Measurements from ENCODE around the gene GTPBP2. TPM values are rescaled to one million over a fixed set of nuclear protein-coding genes. Genes with fewer than 3 reads are reported as not detected.

GTPBP2 gene
- polyA plus RNA-seq, 1 of the 3 experiments (the other 2 are of a cell fraction), result 83.7 TPM

- Histone ChIP-seq H4K20me1 (ENCODE audit: insufficient read depth) (no peaks in the 10 kb centered on the region), H3K27ac (ENCODE audit: low read depth in 2 of 2, low read length in 1 of 2) (no peak overlapping the region), H3F3A (replicated peaks; ENCODE audit: insufficient read depth) (peaks cover 13% of the 10 kb centered on the region), H3K36me3 (replicated peaks in 1 of 2; ENCODE audit: control insufficient read depth in 1 of 2, insufficient read depth in 2 of 2, low read length in 1 of 2) (peaks cover 6 to 53% of the 10 kb centered on the region in 2 experiments), H3K4me1 (ENCODE audit: control insufficient read depth in 1 of 2, insufficient read depth in 2 of 2, low read depth in 1 of 2, low read length in 1 of 2) (peaks cover 0 to 27% of the 10 kb centered on the region in 2 experiments; a peak in 1 of 4 replicates), H3K9ac (no peak overlapping the region), H3K9me3 (no peaks in the 10 kb centered on the region), H3K9me2 (no peaks in the 10 kb centered on the region), H3K79me2 (ENCODE audit: insufficient read depth) (no peaks in the 10 kb centered on the region), H3K27me3 (ENCODE audit: insufficient read depth) (no peaks in the 10 kb centered on the region), H3K4me3 (ENCODE audit: low read depth in 2 of 2, low read length in 1 of 2) (no peak overlapping the region), H3K4me2 (no peak overlapping the region), H2AFZ (ENCODE audit: low read depth) (no peak overlapping the region)
- no peak for DNase-seq
- TF ChIP-seq TCF12 (IDR thresholded peaks at IDR 0.05) (no peak), POLR2AphosphoS5 (IDR thresholded peaks at IDR 0.05; ENCODE audit: low read depth, low read length) (no peak), FOSL2 (IDR thresholded peaks at IDR 0.05; ENCODE audit: borderline replicate concordance, low read depth) (no peak), NFIC (IDR thresholded peaks at IDR 0.05; ENCODE audit: borderline replicate concordance) (no peak), TAF1 (IDR thresholded peaks at IDR 0.05; ENCODE audit: borderline replicate concordance, low read depth, low read length) (no peak), SMC3 (IDR thresholded peaks at IDR 0.05; ENCODE audit: low read depth, low read length) (no peak)
- TF ChIP-seq, protein P1, sequence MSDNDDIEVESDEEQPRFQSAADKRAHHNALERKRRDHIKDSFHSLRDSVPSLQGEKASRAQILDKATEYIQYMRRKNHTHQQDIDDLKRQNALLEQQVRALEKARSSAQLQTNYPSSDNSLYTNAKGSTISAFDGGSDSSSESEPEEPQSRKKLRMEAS (IDR thresholded peaks at IDR 0.05; ENCODE audit: low read depth), result no peak
- 97% methylated on average over 16 of the region's 16 CpGs for WGBS (ENCODE audit: low lambda C conversion rate)
- CTCF ChIA-PET, result interaction anchor here (0.8 to 2.1 kb wide), 6 partner anchors 11 to 407 kb away, joined by 3 to 6 read pairs (median 4); no protein-coding TSS in a partner anchor
- POLR2A ChIA-PET, result interaction anchor here (0.6 kb wide), 2 partner anchors 39 to 195 kb away, joined by 3 read pairs; no protein-coding TSS in a partner anchor
These were observed 43.0 kb upstream of the GTPBP2 start for GRCh38 chr6:43671801-43672690.

DNA sequence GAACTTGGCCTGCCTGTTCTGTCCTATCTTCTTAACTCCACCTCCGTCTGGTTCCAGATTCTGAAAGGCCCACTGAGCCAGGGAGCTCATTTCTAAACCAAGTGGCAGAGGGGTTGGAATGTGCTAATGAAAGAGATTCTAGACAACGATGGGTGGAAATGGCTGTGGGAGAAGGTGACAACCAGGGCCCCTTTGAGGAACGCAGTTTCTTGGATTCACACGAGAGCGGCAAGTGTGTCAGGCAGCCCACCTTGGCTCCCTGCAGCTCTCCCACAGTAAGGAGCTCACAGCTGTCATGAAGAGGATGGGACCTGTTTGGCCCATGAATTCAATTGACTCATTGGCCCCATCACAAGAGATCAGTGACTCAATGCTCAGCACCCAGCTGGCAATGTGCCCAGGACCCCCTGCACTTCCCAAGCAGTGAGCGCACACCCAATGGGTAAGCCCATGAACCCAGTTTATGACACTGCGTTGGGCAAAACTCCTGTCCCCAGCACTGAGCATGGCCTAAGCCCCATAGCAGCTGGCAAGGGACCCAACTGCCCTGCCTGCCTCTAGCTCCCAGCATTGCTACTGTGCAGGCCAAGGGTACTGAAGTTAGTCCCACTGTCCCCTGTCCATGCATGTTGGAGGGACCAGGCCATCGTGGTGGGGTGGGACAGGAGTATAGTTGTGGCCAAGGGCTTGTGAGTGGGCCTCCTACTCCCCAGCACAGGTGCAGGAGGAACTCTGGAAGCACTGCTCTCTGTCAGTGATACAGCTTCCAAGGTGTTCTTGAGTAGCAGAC is 42.1 kb upstream of the GTPBP2 start:
- Histone ChIP-seq H3F3A (replicated peaks; ENCODE audit: insufficient read depth) (peaks cover 13% of the 10 kb centered on the region), H3K9ac (no peak overlapping the region), H3K9me2 (no peaks in the 10 kb centered on the region), H3K36me3 (replicated peaks in 1 of 2; ENCODE audit: control insufficient read depth in 1 of 2, insufficient read depth in 2 of 2, low read length in 1 of 2) (peaks cover 0 to 45% of the 10 kb centered on the region in 2 experiments), H3K4me3 (ENCODE audit: low read depth in 2 of 2, low read length in 1 of 2) (no peak overlapping the region), H3K79me2 (ENCODE audit: insufficient read depth) (no peaks in the 10 kb centered on the region), H4K20me1 (ENCODE audit: insufficient read depth) (no peaks in the 10 kb centered on the region), H3K27me3 (ENCODE audit: insufficient read depth) (no peaks in the 10 kb centered on the region), H3K27ac (ENCODE audit: low read depth in 2 of 2, low read length in 1 of 2) (no peak overlapping the region), H3K9me3 (no peaks in the 10 kb centered on the region), H2AFZ (ENCODE audit: low read depth) (no peak overlapping the region), H3K4me2 (no peak overlapping the region), H3K4me1 (ENCODE audit: control insufficient read depth in 1 of 2, insufficient read depth in 2 of 2, low read depth in 1 of 2, low read length in 1 of 2) (peaks cover 0 to 29% of the 10 kb centered on the region in 2 experiments; a peak in 1 of 4 replicates)
- ChIA-PET POLR2A (interaction anchor here (0.6 kb wide), 1 partner anchor 38 kb away, joined by 3 read pairs; no protein-coding TSS in a partner anchor), CTCF (interaction anchor here (0.8 to 7.2 kb wide), 8 partner anchors 63 to 408 kb away, joined by 3 to 111 read pairs (median 5); partner anchors contain the start of gene VEGFA)
- DNase-seq, result no peak
- WGBS (ENCODE audit: low lambda C conversion rate), result 89% methylated on average over 5 of the region's 8 CpGs
- TF ChIP-seq FOSL2 (IDR thresholded peaks at IDR 0.05; ENCODE audit: borderline replicate concordance, low read depth) (0 out of 2 replicates have a peak, but pooled peaks have one; percentile 7), NFIC (IDR thresholded peaks at IDR 0.05; ENCODE audit: borderline replicate concordance) (0 out of 2 replicates have a peak, but pooled peaks have one; percentile 16), FOXJ3 (CRISPR knock-in tag; IDR thresholded peaks at IDR 0.05) (no peak), RAD21 (IDR thresholded peaks at IDR 0.05; ENCODE audit: low read length) (no peak)

Data from SK-N-SH (cell line).